Peyer's patch (tissue), 4 donors: ENCODE measurements around the gene CDKN1A.

Experiments used
- POLR2A ChIP-seq, 2 donors: fragments of 450-650 bp; IDR thresholded peaks; one replicate each; pipeline ENCODE4 v1.5.1; 2017; ENCODE audit warnings: antibody characterized with exemption in 2 of 2, mild to moderate bottlenecking in 2 of 2, moderate library complexity in 2 of 2
- TF ChIP-seq, protein P1 (sequence below), 6 experiments: fragments of 450-650 bp in 4 of 6; fragments of 200-600 bp in 2 of 6; sonication (generic) in 1 of 6; IDR thresholded peaks; one replicate each; pipeline ENCODE4 v1.5.1; 2017 to 2019; ENCODE audit warnings: antibody characterized with exemption in 6 of 6, mild to moderate bottlenecking in 3 of 6, moderate library complexity in 1 of 6

DNA sequence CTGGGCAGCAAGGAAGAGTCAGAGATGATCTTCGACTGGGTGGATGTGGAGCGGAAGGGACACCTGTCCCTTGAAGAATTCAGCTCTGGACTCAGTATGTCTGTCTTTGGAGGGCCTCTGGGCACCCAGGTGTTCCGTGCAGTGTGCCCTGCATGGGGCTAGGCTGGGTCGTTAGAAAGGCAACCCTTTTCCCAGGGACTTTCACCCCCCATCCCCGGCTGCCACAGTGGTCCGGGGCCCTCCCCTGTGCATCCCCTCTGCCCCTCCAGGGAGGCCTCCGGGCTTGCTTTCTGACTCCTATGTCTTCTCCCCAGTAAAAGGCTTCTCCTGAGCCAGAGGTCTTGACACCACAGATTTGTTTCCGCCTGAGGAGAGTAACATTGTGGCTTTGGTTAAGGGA is 35.3 kb downstream of the CDKN1A start:
- TF ChIP-seq, protein P1, sequence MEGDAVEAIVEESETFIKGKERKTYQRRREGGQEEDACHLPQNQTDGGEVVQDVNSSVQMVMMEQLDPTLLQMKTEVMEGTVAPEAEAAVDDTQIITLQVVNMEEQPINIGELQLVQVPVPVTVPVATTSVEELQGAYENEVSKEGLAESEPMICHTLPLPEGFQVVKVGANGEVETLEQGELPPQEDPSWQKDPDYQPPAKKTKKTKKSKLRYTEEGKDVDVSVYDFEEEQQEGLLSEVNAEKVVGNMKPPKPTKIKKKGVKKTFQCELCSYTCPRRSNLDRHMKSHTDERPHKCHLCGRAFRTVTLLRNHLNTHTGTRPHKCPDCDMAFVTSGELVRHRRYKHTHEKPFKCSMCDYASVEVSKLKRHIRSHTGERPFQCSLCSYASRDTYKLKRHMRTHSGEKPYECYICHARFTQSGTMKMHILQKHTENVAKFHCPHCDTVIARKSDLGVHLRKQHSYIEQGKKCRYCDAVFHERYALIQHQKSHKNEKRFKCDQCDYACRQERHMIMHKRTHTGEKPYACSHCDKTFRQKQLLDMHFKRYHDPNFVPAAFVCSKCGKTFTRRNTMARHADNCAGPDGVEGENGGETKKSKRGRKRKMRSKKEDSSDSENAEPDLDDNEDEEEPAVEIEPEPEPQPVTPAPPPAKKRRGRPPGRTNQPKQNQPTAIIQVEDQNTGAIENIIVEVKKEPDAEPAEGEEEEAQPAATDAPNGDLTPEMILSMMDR (IDR thresholded peaks at IDR 0.05) = no peak
- no peak for TF ChIP-seq POLR2A (IDR thresholded peaks at IDR 0.05)
